HG02798 (cell line): Measurements from ENCODE around the gene ARRB1.
"Not testable (repeated sequence)": the region's sequence is repeated elsewhere in the genome, so short reads cannot be mapped to it uniquely, and the experiment has no call there.

Experiments used
- ATAC-seq: cut with Tn5 transposase; IDR thresholded peaks from one replicate; pipeline ENCODE4 v1.9.1; 2021; ENCODE audit warnings: mild to moderate bottlenecking; ENCODE audit not compliant: unreplicated experiment, poor library complexity

Gene ARRB1

DNA sequence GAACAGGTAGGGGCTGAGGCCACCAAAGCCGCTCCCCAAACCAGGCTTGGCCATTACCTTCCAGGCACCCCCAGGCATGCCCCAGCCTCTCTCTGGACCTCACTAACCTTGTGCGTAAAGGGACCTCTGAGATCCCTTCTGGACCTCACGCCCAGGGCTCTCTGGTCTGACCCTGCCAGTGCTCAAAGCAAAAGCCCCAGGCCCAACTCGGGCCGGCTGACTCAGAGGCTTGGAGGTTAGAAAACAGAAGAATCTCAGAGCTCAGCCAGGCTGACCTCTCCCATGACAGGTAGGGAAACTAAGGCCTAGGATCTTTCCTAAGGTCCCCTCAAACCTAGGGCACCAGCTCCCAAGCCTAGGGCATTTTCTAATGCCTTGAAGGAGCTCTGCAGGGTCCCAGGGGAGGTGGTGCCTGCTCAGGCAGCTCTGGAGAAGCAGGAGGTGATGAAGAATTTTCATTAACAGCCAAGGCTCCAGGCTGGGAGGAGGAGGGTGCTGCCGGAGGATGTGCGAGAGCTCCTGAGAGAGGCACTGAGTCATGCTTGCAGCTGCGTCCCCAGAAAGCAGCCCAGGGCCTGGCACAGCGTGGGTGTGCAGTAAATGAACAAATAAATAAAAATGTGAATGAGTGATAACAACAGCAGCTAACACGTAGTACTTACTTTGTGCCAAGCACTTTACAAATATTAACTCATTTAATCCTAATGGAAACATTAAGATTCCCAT lies 25.6 kb downstream of the ARRB1 start:
- no peak for ATAC-seq

DNA sequence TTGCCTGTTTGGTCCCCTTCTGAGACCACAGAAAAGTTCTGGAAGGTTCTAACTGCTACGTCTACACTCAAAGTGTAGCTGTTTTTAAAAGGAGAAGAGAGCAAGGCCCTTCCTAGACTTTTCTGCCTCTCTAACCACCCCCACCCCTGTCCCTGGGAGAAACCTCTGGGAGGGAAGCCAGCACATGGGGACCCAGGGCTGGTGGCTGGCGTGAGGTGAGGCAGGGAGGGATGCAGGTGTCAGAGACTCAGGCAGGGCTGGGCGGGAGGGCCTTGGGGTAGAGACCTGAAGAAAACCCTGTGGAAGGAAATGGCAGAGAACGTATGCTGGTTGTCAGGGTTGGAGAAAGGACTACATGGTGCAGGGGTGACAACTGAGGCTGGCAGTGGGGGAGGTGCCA lies 26.7 kb downstream of the ARRB1 start:
- ATAC-seq: no peak

DNA sequence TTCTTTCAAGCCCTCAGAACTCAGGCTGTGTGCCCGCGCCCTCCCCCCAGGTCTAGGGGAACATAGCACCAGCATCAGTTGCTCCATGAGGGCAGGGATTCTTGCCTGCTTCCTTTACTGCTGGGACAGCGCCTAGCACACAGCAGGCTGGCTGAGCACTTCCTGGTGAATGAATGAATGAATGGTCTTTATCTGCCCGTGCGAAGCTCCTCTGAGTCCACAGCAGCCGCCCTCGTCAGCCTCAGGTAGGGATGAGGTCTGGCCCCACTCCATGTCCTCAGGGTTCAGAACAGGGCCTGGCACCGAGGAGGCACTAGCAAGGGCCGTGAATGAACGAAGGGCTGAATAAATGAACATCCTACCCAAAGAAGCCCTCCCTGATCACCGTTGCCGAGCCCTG lies 27.3 kb downstream of the ARRB1 start:
- ATAC-seq: no peak

DNA sequence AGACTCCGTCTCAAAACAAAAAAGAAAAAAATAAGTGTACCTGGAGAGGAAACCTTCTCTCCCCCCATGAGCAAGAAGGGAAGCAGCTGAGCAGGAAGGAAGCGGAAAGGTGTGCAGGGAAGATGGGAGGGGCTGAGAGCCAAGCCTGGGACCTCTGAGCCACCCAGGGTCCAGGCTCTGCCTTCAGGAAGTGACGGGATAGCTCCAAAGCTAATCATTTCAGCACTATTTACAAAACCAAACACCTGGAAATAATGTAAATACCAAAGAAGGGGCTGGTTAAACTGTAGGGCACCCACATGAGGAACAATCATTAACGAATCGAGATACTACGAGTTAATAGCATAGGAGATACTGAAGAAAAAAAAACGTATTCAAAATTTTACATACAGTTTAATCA lies 27.9 kb downstream of the ARRB1 start:
- no peak for ATAC-seq

DNA sequence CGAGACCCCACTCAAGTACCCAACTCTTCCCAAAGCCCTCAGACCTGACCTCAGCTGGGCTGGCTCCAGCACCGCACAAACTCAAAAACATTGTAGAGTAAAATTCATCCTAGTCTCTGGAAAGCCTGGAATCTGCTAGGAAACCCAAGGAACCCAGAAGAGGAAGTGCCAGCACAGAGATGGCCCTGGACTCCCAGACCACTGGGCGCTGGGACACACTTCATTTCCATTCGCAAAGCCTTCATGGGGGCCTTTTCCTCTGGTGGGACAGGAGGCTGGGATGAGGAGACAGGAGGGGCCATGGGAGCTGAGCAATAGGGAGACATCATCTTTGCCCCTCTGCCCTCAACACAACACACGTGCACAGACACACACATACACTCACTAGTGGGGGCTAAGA lies 30.8 kb downstream of the ARRB1 start:
- no peak for ATAC-seq

DNA sequence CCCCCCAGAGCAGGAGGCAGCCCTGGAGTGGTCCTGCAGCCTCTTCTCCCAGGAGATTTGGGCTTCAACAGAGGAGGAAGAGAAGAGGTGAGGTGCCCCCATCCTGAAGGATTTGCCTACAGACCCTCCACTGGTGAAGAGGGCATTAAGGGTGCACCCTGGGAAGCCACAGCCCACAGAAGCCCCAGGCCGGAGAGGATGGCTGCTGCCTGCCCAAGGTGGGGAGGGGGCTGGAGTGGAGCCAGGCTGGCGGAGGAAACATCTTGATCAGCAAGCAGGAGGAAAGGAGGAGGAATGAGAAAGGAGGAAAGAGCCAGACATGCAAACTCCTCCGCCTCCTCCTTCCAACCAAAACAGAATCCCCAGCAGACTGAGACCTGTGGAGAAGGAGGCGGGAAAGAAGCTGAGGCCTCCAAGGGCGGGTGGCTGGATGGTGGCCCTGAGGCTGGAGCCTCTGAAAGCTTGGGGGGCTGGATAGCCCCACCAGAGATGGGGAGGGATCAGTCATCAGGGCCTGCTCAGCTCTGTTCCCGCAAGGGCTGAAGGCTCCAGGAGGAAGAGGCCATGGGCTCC lies 31.3 kb downstream of the ARRB1 start:
- ATAC-seq: no peak

DNA sequence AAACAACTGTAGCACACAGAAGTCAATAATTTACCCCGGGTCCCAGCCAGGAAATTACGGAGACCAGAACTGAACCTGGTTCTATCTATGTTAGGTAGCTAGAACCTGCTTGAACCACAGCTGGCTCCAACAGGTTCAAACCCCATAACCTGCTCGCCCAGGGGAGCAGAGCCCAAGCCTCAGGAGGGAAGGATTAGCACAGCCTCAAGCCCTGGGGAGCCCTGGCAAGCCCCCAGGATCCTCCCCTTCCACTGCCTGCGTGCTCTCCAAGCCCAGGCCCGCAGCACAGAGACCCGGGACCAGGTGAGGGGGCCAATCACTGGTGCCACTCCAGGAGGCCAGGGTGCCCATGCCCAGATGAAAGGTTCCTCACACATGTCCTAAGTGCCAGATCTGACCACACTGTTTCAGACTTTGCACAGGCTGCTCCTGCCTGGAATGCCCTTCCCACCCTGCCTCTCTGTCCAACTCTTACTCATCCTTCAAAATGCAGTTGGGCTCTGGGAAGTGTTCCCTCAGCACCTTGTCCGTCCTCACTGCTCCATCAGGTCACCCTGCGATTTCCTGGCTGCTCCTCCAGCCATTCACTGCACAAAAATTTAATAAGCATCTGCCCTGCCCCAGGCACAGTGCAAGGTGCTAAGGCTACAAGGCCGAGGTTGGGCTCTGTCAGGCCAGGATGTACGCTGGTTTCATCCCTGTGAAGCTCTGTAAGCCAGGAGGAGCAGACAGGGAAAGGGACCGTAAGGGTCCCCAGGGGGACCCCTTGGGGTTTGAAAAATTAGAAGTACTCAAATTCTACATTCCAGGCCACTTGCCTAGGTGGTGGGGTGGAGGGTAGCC lies 32.2 kb downstream of the ARRB1 start:
- ATAC-seq: no peak

DNA sequence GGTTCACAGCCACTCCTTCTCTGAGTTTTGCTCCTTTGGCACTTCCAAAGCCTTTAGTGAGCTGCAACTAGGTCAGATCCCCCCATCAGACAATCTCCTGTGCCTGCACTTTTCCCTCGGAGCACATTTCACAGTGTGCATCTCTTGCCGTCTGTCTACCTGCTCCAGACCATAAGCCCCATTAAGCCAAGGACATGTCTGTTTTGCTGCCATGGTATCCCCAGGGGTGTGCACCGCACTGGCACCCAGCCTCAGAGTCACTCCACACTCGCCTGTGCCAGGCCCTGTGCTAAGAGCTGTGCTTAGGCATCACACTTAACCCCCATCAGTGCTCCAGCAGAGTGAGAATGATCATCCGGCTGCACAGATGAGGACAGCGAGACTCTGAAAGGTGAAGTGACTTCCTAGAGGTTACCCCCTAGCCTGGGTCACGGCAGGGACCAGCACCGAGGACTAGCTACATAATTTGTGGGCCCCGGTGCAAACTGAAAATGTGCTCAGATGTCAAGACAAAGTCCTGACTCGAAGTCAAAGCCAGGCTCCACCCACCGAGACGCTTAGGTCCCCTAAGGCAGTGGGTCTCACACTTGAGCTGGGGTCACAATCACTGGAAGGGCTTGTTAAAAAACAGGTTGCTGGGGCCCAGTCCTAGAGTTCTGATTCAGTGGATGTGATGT lies 33.9 kb downstream of the ARRB1 start:
- no peak for ATAC-seq

DNA sequence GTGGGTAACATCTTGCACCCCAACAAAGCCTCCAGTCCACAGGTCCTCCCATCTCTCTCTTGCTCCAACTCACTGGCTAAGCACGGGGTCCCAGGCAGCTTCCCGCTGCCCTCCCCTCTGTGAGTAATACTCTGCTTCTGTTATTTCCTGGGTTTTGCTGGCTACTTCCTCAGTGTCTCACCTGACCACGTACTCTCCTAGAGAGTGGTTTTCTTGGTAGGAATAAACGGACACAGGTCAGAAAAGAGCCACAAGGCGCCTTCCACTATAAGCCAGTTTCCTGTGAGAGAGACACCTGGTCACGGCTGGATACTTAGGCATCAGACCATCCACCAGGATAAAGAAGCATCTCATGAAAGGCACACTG lies 36.0 kb downstream of the ARRB1 start:
- ATAC-seq: no peak

DNA sequence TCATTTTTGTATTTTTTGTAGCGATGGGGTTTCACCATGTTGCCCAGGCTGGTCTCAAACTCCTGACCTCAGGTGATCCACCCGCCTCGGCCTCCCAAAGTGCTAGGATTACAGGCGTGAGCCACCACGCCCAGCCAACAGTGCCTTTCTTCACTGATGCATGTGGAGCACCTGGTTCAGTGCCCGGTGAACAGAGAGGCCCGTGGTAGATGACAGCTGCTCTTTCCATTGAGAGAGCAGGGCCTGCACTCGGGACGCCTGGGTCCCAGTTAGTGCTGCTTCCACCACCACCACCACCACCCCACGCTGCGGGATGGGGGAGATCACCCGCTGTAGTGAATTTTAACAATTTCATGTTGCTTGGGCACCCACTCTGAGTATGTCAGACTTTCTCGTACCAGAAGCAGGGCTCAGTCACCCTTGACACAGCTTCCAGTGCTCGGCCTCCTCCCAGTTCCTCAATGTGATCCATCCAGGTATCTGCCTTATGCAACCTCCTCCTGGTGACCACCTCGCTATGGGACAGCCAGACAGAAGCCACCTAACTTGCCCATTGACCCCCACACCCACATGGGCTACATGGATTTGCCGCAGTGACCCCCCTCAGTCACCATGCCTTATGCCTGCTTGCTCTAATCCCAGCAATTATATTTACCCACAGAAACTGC lies 36.6 kb downstream of the ARRB1 start:
- no peak for ATAC-seq

DNA sequence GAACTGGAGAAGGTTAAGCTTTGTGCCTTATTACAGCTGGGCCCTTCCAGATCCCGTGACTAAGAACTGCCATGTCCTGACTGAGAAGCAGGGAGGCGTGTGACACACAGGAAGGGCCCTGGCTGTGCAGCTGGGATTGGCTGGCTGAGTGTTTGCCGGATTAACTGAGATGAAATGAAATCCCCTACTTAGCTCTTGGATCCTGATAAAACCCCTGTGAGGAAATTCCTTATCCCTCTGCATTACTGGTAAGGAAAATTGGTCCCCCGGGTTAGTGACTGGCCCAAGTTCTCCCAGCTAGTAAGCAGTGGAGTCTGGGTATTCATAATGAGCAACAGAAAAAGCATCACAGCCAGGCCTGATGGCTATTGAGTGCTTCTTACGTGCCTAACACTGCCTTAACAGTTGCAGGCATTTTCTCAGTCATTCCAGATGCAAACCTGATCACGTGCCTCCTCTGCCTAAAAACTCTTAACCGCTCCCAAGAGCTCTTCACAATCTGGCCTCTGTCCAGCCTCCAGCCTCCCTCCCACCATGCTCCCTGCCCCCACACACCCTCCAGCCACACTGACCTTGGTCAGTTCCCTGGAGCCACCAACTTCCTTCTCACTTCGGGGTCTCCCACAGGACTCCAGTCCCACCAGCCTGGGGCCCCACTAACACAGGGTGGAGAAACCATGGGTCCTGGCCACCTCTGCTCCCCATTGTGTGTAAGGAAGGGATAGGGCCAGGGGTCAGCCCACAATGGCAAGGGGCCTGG lies 37.8 kb downstream of the ARRB1 start:
- no peak for ATAC-seq

DNA sequence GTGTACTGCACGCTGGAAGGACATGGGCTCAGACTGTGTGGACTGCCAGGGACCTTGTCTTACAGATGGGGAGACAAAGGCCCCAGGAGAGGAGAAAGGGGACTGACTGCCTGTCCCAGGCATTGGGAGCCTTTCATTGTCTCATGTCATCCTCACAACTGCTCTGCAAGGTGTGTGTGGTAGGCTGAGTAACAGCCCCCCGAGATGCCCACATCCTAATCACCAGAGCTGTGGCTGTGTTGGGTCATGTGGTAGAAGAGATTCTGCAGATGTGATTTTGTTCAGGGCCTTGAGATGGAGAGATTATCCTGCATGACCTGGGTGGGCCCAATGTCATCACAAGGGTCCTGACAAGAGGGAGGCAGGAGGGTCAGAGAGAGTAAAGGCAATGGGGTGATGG lies 39.1 kb downstream of the ARRB1 start:
- no peak for ATAC-seq

DNA sequence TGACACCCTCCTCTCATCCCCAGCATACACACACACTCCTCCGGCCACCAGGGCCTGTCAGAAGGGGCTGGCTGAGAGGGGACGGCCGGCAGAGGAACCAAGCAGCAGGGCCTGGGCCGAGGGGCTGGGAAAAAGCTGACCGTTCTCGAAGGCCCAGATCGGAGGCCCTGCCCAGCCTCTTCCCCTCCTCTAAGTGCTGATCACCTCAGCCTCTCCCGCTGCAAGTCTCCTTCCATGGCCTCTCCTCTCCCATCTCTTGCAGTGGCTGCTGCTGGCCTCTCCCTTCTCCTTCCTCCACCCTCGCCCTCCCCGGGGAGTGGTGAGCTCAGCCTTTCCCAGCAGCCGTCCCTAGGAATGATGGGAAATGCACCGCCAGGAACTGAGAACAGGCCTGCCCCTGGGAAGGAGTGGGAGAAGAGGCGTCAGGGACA lies 39.6 kb downstream of the ARRB1 start:
- no peak for ATAC-seq

DNA sequence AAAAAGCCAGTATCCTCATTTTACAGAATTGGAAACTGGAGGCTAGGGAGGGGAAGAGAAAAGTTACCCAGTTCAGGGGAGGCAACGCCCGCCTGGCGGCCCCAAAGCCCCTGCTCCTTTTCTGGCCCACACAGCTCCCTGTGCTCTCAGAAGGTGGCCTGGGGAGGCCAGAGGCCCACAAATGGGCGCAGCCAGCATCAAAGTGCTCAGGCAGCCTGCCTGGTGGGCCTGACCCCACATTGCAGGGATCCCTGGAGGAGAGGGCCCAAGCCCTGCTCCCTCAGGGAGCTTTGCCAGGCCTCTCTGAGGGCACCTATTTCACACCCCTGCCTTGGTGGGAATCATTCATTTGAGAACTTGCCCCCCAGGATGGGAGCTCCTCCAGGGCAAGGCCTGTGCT lies 42.5 kb downstream of the ARRB1 start:
- no peak for ATAC-seq

DNA sequence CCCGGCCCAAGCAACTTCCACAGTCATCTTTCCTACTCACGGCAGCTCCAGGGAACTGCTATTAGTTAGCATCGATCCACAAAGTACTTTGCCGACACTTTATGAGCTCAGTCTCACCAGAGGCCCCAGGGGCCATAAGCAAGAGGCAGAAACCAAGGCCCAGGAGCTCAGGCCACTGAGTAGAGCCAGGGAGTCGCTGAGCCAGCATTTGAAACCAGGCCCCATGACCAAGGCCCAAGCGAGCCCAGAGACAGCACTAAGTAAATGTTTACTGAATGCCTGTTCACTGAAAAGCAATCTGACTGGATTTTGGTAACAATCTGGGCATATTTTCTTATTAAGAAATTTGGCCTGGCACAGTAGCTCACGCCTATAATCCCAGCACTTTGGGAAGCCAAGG lies 43.3 kb downstream of the ARRB1 start:
- no peak for ATAC-seq

DNA sequence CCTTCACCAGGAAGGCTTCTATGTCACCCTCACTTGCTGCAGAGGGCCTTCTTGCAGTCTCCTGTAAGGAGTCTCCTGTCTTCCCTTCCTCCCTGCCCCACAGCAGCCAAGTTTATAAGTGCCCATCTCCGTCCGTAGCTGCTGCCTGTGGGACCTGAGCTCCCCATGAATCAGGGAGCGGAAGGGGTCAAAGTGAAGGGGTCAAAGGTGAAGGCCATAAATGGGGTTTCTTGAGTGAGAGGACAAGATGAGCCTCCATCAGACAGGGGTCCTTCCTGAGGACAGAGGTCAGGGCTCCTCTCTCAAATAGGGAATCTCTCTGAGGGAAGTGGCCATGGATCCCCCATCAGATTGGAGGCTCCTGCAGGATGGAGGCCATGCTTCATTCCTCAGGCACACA lies 44.4 kb downstream of the ARRB1 start:
- no peak for ATAC-seq

DNA sequence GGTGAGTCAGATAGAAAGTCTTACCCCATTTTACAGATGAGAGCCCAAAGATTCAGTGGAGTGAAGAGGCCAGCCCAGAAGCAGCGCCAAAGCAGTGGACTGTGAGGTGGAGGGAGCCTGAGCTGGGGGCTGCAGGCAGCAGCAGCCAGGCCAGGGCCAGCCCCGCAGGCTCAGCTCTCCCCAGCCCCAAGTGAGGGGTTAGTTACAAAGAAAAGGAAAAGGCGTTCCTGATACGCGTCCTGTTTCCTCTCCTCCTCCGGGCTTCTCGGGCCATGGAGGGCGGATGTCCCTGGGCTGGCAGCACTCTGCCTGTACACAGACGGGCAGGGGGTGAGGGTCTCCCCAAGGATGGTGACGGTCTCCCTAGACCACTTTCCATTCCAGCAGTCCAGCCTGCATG lies 44.9 kb downstream of the ARRB1 start:
- ATAC-seq: no peak

DNA sequence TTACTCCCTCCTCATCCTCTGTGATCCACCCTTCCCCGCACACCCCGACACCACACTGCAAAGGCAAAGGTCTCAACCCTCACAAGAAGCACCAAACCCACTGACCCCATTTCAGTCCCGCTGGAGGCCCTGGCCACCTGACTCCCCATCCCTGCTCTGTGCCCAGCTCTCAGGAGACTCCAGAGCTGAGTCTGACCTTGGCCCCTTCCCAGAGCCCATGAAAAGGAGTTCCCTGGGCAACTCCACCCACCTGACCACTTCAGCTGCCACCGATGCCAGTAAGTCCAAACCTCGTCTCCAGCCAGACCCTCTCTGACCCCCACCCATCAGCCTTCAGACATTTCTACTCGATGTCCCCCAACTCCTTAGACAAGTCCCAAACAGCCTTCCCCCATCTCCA lies 45.5 kb downstream of the ARRB1 start:
- no peak for ATAC-seq

DNA sequence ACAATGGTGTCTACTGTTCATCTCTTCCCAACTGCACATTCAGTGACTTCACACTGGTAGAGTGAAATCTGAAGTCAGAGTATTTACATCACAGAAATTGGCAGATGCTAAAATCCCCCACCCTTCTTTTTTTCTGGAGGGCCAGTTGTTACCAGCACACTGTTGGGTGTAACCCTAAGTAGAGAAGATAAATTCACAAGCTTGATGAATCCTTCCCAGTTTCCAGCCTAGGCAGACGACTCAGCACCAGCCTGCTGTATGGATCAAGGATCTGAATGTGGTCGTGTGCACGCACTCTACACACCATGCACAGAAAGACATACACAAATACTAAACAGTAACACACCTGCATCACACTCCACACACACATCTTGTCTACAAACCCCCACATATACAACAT lies 46.0 kb downstream of the ARRB1 start:
- no peak for ATAC-seq

DNA sequence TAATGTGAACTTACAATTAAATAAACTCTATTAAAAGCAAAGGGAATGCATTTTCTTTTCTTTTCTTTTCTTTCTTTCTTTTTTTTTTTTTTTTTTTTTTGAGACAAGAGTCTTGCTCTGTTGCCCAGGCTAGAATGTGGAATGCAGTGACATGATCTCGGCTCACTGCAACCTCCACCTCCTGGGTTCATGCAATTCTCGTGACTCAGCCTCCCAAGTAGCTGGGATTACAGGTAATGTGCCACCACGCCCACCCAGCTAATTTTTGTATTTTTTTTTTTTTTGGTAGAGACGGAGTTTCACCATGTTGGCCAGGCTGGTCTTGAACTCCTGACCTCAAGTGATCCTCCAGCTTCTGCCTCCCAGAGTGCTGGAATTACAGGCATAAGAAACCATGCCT lies 46.5 kb downstream of the ARRB1 start:
- ATAC-seq: not testable (repeated sequence)
